Lower lobe of right lung (tissue), 2 donors: ENCODE results near the gene PHAF1. TPM values are rescaled to one million over a fixed set of nuclear protein-coding genes. Genes with fewer than 3 reads are reported as not detected.

Source experiments
- ATAC-seq, 2 donors: fragments of 200-7000 bp; cut with Tn5 transposase; one replicate each; pipeline ENCODE4 v1.9.1; 2020 to 2022; ENCODE audit warnings: mild to moderate bottlenecking in 2 of 2, moderate library complexity in 2 of 2
- DNase-seq: peaks from one replicate; pipeline ENCODE4 v3.0.0-alpha.2; 2020
- H3K27ac ChIP-seq: fragments of 200-600 bp; one replicate; pipeline ENCODE4 v1.8.0; 2022
- H3K27me3 ChIP-seq: fragments of 200-600 bp; one replicate; pipeline ENCODE4 v1.8.0; 2022; ENCODE audit warnings: low read depth
- H3K36me3 ChIP-seq: fragments of 200-600 bp; one replicate; pipeline ENCODE4 v1.8.0; 2022; ENCODE audit warnings: mild to moderate bottlenecking
- H3K4me1 ChIP-seq: fragments of 200-600 bp; one replicate; pipeline ENCODE4 v1.8.0; 2022
- H3K4me3 ChIP-seq: fragments of 200-600 bp; one replicate; pipeline ENCODE4 v1.8.0; 2022; ENCODE audit warnings: mild to moderate bottlenecking
- H3K9me3 ChIP-seq: fragments of 200-600 bp; one replicate; pipeline ENCODE4 v1.8.0; 2022
- CTCF ChIP-seq: fragments of 200-600 bp; IDR thresholded peaks from one replicate; pipeline ENCODE4 v1.8.0; 2022; ENCODE audit warnings: antibody characterized with exemption, mild to moderate bottlenecking
- intact Hi-C: fragments of 100-400 bp; cut with DNase I; formaldehyde crosslinking; loops from one replicate; pipeline ENCODE4 v1.11.0; 2022
- total RNA-seq: library from RNA; stranded (reverse); fragmentation: NEBNext Ultra II Directional; extraction: Animal tissue kit (Norgen Biotek cat#: 25700); gene quantifications from one replicate; pipeline ENCODE4 v1.2.1, GENCODE V29; 2021
- donor health status: DM: no; HTN: yes; CAD: no; lungs with severe emphysema.

PHAF1 gene
- total RNA-seq, 1 donor from 2014 or later = 21.7 TPM

- peaks cover 7% of the 10 kb centered on the region for H3K36me3 ChIP-seq
- peak; percentile 78 for DNase-seq
- no peaks in the 10 kb centered on the region for H3K9me3 ChIP-seq
- H3K27me3 ChIP-seq = peaks cover 38% of the 10 kb centered on the region
- no peak for TF ChIP-seq CTCF
- intact Hi-C loops = no loop called here
- H3K27ac ChIP-seq = peak within 1 kb of the TSS; percentile 64
- H3K4me3 ChIP-seq = peak within 1 kb of the TSS; percentile 54
- peak; percentile 46 to 53 for ATAC-seq
- H3K4me1 ChIP-seq = peaks cover 55% of the 10 kb centered on the region
These were observed 54.9 kb downstream of the PHAF1 start, which contains the start of gene HSF4 for GRCh38 chr16:67164599-67165061. Gene HSF4 (plus strand): TSS chr16:67164745. CDS start chr16:67164812, 67 bp downstream.

DNA sequence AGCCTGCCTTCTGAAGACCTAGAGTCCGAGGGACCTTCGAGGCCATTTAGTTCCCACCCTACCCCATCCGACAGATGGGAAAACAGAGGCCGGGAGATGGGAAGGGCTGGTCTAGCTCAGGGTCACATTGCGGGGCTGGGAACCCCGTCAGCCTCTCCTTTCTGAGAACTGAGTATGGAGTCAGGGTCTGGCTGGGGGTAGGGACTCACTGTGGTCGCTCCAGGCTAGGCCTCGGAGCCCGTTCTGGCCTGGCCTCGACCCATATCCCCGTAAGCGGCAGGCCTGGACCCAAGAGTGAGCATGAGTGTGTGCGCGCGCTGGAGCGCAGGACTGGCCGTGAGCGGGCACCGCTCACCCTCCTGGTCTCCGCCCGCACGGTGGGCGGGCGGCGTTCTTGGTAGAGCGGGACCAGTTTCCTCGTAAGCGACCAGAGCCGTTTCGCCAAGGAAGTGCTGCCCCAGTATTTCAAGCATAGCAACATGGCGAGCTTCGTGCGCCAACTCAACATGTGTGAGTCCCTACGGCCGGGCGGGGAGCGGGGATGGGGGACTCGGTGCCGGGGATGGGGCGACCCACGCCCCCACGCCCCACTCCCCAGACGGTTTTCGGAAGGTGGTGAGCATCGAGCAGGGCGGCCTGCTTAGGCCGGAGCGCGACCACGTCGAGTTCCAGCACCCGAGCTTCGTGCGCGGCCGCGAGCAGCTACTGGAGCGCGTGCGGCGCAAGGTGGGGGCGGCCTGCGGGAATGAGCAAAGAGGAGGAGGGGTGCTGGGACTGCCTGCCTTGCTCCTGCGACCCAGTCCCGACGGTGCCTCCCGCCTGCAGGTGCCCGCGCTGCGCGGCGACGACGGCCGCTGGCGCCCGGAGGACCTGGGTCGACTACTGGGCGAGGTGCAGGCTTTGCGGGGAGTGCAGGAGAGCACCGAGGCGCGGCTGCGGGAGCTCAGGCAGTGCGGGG lies 55.7 kb downstream of the PHAF1 start:
- Histone ChIP-seq H3K9me3 (no peaks in the 10 kb centered on the region), H3K4me1 (peaks cover 62% of the 10 kb centered on the region), H3K36me3 (peaks cover 7% of the 10 kb centered on the region), H3K27me3 (peaks cover 38% of the 10 kb centered on the region), H3K4me3 (peak overlapping the region; percentile 54), H3K27ac (peak overlapping the region; percentile 64)
- no peak for ATAC-seq
- no peak for DNase-seq
- TF ChIP-seq CTCF = no peak
- intact Hi-C loops = no loop called here

DNA sequence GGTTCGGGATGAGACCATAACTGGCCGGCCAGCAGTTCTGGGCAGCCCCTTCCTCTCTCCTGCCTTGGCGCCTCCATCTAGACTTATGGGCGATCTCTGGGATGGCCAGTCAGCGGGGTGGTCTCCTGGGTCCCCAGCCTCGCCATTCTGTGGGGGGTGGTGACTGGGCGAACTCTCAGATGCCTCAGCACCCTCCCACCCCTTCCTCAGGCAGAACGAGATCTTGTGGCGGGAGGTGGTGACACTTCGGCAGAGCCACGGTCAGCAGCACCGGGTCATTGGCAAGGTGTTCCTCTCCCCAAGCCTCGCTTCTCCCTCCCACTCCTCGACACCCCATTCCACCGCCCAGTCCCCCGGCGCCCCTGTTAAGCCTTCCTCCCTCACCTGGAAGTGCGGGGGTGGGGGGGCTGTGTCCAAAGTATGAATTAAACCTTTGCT lies 56.4 kb downstream of the PHAF1 start:
- intact Hi-C loops = no loop called here
- Histone ChIP-seq H3K9me3 (no peaks in the 10 kb centered on the region), H3K27ac (no peak overlapping the region), H3K4me1 (peaks cover 66% of the 10 kb centered on the region), H3K27me3 (peaks cover 38% of the 10 kb centered on the region), H3K4me3 (no peak overlapping the region), H3K36me3 (peaks cover 7% of the 10 kb centered on the region)
- ATAC-seq = no peak
- DNase-seq = no peak
- TF ChIP-seq CTCF = no peak

- peaks cover 38% of the 10 kb centered on the region for H3K27me3 ChIP-seq
- no peaks in the 10 kb centered on the region for H3K9me3 ChIP-seq
- peaks cover 7% of the 10 kb centered on the region for H3K36me3 ChIP-seq
- H3K4me3 ChIP-seq = no peak overlapping the region
- intact Hi-C loops = no loop called here
- H3K27ac ChIP-seq = no peak overlapping the region
- no peak for ATAC-seq
- DNase-seq = no peak
- TF ChIP-seq CTCF = no peak
- H3K4me1 ChIP-seq = peaks cover 66% of the 10 kb centered on the region
These were observed 56.9 kb downstream of the PHAF1 start for GRCh38 chr16:67166598-67167168.

GRCh38 chr16:67167588-67167987 lies 57.8 kb downstream of the PHAF1 start:
- H3K36me3 ChIP-seq = peaks cover 7% of the 10 kb centered on the region
- no peaks in the 10 kb centered on the region for H3K9me3 ChIP-seq
- peaks cover 37% of the 10 kb centered on the region for H3K27me3 ChIP-seq
- H3K27ac ChIP-seq = no peak overlapping the region
- TF ChIP-seq CTCF = no peak
- ATAC-seq (no peak), DNase-seq (no peak)
- no peak overlapping the region for H3K4me3 ChIP-seq
- peaks cover 64% of the 10 kb centered on the region for H3K4me1 ChIP-seq
- intact Hi-C loops = no loop called here
